Measurements from ENCODE around the gene ZDHHC1.

DNA sequence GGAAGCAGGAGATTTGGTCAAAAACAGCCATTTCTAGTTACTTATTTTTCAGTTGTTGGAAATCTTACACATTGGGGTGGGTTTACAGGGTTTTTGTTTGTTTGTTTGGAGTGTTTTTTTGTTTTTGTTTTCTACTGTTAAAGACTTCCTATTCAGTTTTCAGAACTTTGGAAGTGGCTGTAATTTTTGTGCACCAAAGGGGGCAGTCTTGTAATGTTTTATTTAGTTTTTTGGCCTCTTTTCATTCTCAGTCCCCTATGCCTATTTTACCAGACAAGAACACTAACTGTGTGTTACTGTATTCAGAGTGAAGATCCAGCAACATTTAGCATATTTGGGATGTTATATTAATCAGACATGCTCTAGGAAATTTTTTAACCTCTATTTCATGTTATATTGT, 43.6 kb downstream of the ZDHHC1 start:
- TF ChIP-seq POLR2A (IDR thresholded peaks at IDR 0.05), result no peak
- TF ChIP-seq, protein P1, sequence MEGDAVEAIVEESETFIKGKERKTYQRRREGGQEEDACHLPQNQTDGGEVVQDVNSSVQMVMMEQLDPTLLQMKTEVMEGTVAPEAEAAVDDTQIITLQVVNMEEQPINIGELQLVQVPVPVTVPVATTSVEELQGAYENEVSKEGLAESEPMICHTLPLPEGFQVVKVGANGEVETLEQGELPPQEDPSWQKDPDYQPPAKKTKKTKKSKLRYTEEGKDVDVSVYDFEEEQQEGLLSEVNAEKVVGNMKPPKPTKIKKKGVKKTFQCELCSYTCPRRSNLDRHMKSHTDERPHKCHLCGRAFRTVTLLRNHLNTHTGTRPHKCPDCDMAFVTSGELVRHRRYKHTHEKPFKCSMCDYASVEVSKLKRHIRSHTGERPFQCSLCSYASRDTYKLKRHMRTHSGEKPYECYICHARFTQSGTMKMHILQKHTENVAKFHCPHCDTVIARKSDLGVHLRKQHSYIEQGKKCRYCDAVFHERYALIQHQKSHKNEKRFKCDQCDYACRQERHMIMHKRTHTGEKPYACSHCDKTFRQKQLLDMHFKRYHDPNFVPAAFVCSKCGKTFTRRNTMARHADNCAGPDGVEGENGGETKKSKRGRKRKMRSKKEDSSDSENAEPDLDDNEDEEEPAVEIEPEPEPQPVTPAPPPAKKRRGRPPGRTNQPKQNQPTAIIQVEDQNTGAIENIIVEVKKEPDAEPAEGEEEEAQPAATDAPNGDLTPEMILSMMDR (IDR thresholded peaks at IDR 0.05), result peak in 5 of 6 experiments; percentile 40 to 67 (median 46)
